ENCODE results near the gene SNRNP35.
"Not testable (repeated sequence)": the region's sequence is repeated elsewhere in the genome, so short reads cannot be mapped to it uniquely, and the experiment has no call there.

Gene SNRNP35

GRCh38 chr12:123457980-123458779 is at the start of gene SNRNP35:
Gene SNRNP35 (plus strand): TSS chr12:123458139. CDS start chr12:123465541, 7,402 bp downstream.
- peak; percentile 84 for DNase-seq (ENCODE audit: low spot score)

- DNase-seq (ENCODE audit: low spot score) = not testable (repeated sequence)
Measured at GRCh38 chr12:123408619-123409018, 49.3 kb upstream of the SNRNP35 start.

- DNase-seq (ENCODE audit: low spot score) = not testable (repeated sequence)
Measured at GRCh38 chr12:123409284-123410040, 48.5 kb upstream of the SNRNP35 start.

GRCh38 chr12:123410041-123410412 is 47.9 kb upstream of the SNRNP35 start:
- no peak for DNase-seq (ENCODE audit: low spot score)

GRCh38 chr12:123421314-123421713 is 36.6 kb upstream of the SNRNP35 start:
- no peak for DNase-seq (ENCODE audit: low spot score)

GRCh38 chr12:123427036-123427769 is 30.7 kb upstream of the SNRNP35 start:
- no peak for DNase-seq (ENCODE audit: low spot score)

- DNase-seq (ENCODE audit: low spot score) = no peak
Measured at GRCh38 chr12:123428591-123428990, 29.3 kb upstream of the SNRNP35 start.

GRCh38 chr12:123429101-123429500 is 28.8 kb upstream of the SNRNP35 start:
- not testable (repeated sequence) for DNase-seq (ENCODE audit: low spot score)

GRCh38 chr12:123431951-123432817 is 25.8 kb upstream of the SNRNP35 start:
- not testable (repeated sequence) for DNase-seq (ENCODE audit: low spot score)

- no peak for DNase-seq (ENCODE audit: low spot score)
Measured at GRCh38 chr12:123433615-123434014, 24.3 kb upstream of the SNRNP35 start.

- DNase-seq (ENCODE audit: low spot score) = no peak
Measured at GRCh38 chr12:123435636-123436016, 22.3 kb upstream of the SNRNP35 start.

GRCh38 chr12:123436017-123436964 is 21.6 kb upstream of the SNRNP35 start, which contains the start of gene RILPL2:
Gene RILPL2 (minus strand): TSS chr12:123436684. CDS start chr12:123436420, 264 bp downstream.
- DNase-seq (ENCODE audit: low spot score) = peak; percentile 90

- DNase-seq (ENCODE audit: low spot score) = no peak
Measured at GRCh38 chr12:123441523-123442164, 16.3 kb upstream of the SNRNP35 start.

GRCh38 chr12:123442774-123443173 is 15.2 kb upstream of the SNRNP35 start:
- DNase-seq (ENCODE audit: low spot score) = no peak

GRCh38 chr12:123444092-123445026 is 13.6 kb upstream of the SNRNP35 start:
- DNase-seq (ENCODE audit: low spot score) = no peak

GRCh38 chr12:123445388-123446332 is 12.3 kb upstream of the SNRNP35 start:
- no peak for DNase-seq (ENCODE audit: low spot score)

GRCh38 chr12:123446333-123446713 is 11.6 kb upstream of the SNRNP35 start:
- DNase-seq (ENCODE audit: low spot score) = no peak

All from AG08395 (cell line).